ENCODE results near the gene CYP39A1. TPM values are rescaled to one million over a fixed set of nuclear protein-coding genes. Genes with fewer than 3 reads are reported as not detected.
A peak's percentile ranks its signal among the peaks of the same experiment; 100 is the strongest.

Gene CYP39A1, protein sequence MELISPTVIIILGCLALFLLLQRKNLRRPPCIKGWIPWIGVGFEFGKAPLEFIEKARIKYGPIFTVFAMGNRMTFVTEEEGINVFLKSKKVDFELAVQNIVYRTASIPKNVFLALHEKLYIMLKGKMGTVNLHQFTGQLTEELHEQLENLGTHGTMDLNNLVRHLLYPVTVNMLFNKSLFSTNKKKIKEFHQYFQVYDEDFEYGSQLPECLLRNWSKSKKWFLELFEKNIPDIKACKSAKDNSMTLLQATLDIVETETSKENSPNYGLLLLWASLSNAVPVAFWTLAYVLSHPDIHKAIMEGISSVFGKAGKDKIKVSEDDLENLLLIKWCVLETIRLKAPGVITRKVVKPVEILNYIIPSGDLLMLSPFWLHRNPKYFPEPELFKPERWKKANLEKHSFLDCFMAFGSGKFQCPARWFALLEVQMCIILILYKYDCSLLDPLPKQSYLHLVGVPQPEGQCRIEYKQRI
- 0.14 and 0.29 TPM in 2 replicates for total RNA-seq

DNA sequence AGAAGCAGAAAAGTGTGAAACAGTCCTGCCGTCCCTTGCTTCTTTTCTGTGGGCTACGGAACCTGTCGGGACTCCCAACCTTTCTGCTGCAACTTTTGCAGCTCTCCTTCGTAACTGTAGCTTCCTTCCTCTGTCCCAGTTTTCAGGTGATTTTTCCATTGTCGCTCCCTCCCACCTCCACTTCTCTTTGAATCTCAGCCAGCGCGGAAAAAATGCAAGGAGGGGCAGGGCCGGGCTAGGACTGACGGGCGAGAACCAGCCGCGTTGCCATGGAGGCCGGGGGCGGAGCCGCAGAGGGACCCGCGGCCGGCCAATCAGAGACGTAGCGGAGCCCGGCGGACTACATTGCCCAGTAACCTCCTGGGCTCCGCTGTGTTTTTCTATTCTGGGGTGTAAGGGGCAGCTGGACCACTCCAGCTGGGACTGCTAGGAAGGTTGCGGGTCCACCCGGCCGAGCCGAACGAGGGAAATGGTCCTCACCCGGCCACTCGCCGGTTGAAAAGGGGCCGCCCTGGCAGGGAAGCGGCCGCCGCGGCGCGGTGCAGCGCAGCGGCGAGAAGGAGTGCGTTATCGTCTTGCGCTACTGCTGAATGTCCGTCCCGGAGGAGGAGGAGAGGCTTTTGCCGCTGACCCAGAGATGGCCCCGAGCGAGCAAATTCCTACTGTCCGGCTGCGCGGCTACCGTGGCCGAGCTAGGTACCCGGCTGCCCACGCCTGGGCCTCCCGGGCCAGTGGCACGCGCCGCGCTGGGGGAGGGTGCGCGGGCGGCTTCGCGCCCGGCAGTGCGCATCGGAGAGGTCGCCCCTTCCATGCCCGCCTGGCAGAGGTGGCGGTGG lies at the start of gene CYP39A1, which contains the start of gene SLC25A27:
Gene CYP39A1, minus strand, starts transcription at position 216 of the 836 bp plus-strand sequence. CDS start 236 bp downstream, outside the sequence.
Gene SLC25A27, plus strand, starts transcription at position 373 of the 836 bp plus-strand sequence. Its CDS starts 218 bp downstream, at position 591.
- DNase-seq (ENCODE audit: low read depth), result peak; percentile 60
- Histone ChIP-seq H3K4me3 (ENCODE audit: low read depth, low read length) (peak within 1 kb of the TSS; percentile 92), H3K27me3 (ENCODE audit: control insufficient read depth, insufficient read depth, low read length) (no peaks in the 10 kb centered on the region), H3K36me3 (ENCODE audit: control insufficient read depth, insufficient read depth, low read length) (no peaks in the 10 kb centered on the region)
- TF ChIP-seq, protein P1, sequence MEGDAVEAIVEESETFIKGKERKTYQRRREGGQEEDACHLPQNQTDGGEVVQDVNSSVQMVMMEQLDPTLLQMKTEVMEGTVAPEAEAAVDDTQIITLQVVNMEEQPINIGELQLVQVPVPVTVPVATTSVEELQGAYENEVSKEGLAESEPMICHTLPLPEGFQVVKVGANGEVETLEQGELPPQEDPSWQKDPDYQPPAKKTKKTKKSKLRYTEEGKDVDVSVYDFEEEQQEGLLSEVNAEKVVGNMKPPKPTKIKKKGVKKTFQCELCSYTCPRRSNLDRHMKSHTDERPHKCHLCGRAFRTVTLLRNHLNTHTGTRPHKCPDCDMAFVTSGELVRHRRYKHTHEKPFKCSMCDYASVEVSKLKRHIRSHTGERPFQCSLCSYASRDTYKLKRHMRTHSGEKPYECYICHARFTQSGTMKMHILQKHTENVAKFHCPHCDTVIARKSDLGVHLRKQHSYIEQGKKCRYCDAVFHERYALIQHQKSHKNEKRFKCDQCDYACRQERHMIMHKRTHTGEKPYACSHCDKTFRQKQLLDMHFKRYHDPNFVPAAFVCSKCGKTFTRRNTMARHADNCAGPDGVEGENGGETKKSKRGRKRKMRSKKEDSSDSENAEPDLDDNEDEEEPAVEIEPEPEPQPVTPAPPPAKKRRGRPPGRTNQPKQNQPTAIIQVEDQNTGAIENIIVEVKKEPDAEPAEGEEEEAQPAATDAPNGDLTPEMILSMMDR (IDR thresholded peaks at IDR 0.05; ENCODE audit: insufficient read depth, low read length, poor library complexity, severe bottlenecking), result no peak

DNA sequence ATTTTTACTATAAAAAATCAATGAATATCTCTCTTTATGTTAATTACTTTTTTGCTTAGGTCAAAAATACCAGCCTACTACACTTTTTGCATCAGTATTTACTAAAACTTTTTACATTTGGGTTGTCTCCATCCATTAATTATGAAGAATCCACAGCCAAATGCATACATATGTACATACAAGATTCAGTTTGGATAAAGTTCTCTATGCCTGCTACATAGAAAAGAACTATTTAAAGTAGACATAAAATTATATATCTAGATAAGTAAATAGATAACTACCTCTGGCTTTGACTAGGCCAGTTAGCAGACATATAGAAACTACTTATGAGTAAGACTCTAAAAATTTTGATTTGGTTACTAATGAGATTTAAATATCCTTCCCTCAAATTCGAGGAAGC lies 47.4 kb upstream of the CYP39A1 start:
- H3K27me3 ChIP-seq (ENCODE audit: control insufficient read depth, insufficient read depth, low read length), result no peaks in the 10 kb centered on the region
- TF ChIP-seq, protein P1 (IDR thresholded peaks at IDR 0.05; ENCODE audit: insufficient read depth, low read length, poor library complexity, severe bottlenecking), result no peak
- DNase-seq (ENCODE audit: low read depth), result no peak
- no peak overlapping the region for H3K4me3 ChIP-seq (ENCODE audit: low read depth, low read length)
- H3K36me3 ChIP-seq (ENCODE audit: control insufficient read depth, insufficient read depth, low read length), result no peaks in the 10 kb centered on the region

DNA sequence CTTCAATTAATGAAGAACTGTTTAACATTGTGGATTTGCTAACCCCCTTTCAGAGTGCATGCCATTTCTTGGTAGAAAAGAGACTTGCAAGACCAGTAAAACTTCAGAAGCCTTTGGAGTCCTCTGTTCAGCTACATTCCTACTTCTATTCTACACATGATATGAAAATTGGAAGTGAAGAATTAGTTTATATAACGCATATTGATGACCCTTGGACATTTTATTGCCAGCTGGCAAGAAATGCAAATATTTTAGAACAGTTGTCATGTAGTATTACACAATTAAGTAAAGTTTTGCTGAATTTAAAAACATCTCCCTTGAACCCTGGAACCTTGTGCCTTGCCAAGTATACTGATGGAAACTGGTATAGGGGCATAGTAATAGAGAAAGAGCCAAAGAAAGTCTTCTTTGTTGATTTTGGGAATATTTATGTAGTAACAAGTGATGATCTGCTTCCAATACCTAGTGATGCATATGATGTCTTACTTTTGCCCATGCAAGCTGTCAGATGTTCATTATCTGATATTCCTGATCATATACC lies 38.4 kb upstream of the CYP39A1 start:
- TF ChIP-seq, protein P1 (IDR thresholded peaks at IDR 0.05; ENCODE audit: insufficient read depth, low read length, poor library complexity, severe bottlenecking), result no peak
- DNase-seq (ENCODE audit: low read depth), result no peak
- no peaks in the 10 kb centered on the region for H3K36me3 ChIP-seq (ENCODE audit: control insufficient read depth, insufficient read depth, low read length)
- H3K4me3 ChIP-seq (ENCODE audit: low read depth, low read length), result no peak overlapping the region
- no peaks in the 10 kb centered on the region for H3K27me3 ChIP-seq (ENCODE audit: control insufficient read depth, insufficient read depth, low read length)

DNA sequence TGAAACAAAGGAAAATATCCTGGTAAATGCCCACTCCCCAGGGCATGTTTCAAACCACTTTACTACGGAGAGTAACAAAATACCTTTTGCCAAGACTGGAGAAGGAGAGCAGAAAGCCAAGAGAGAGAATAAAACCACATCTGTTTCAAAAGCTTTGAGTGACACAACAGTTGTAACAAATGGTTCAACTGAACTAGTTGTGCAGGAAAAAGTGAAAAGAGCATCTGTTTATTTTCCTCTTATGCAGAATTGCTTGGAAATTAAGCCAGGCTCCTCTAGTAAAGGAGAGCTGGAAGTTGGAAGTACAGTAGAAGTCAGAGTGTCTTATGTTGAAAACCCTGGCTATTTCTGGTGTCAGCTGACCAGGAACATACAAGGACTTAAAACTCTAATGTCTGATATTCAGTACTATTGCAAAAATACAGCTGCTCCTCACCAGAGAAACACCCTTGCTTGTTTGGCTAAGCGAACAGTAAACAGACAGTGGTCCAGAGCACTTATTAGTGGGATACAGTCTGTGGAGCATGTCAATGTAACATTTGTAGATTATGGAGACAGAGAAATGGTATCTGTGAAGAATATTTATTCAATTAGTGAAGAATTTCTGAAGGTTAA lies 37.6 kb upstream of the CYP39A1 start:
- DNase-seq (ENCODE audit: low read depth), result no peak
- H3K27me3 ChIP-seq (ENCODE audit: control insufficient read depth, insufficient read depth, low read length), result no peaks in the 10 kb centered on the region
- H3K4me3 ChIP-seq (ENCODE audit: low read depth, low read length), result no peak overlapping the region

DNA sequence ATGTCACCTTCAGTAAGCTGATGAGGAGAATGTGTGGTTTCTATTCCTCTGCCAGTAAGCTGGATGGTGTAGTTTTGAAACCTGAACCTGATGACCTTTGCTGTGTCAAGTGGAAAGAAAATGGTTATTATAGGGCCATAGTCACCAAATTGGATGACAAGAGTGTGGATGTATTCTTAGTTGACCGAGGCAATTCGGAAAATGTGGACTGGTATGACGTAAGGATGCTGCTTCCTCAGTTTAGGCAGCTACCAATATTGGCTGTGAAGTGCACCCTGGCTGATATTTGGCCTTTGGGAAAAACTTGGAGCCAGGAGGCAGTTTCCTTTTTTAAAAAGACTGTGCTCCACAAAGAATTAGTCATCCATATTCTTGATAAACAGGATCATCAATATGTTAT lies 37.0 kb upstream of the CYP39A1 start:
- Histone ChIP-seq H3K36me3 (ENCODE audit: control insufficient read depth, insufficient read depth, low read length) (no peaks in the 10 kb centered on the region), H3K27me3 (ENCODE audit: control insufficient read depth, insufficient read depth, low read length) (no peaks in the 10 kb centered on the region), H3K4me3 (ENCODE audit: low read depth, low read length) (no peak overlapping the region)
- DNase-seq (ENCODE audit: low read depth), result no peak
- TF ChIP-seq, protein P1 (IDR thresholded peaks at IDR 0.05; ENCODE audit: insufficient read depth, low read length, poor library complexity, severe bottlenecking), result no peak

More for the DNA sequence above, 37.6 kb upstream of the CYP39A1 start:
- H3K36me3 ChIP-seq (ENCODE audit: control insufficient read depth, insufficient read depth, low read length), result no peaks in the 10 kb centered on the region
- TF ChIP-seq, protein P1 (IDR thresholded peaks at IDR 0.05; ENCODE audit: insufficient read depth, low read length, poor library complexity, severe bottlenecking), result no peak

Measured in kidney epithelial cell (primary cell).